CD4-positive, CD25-positive, alpha-beta regulatory T cell (primary cell): ENCODE results near the gene CERKL. TPM values are rescaled to one million over a fixed set of nuclear protein-coding genes. Genes with fewer than 3 reads are reported as not detected.

Experiments
- ATAC-seq, 2 donors: fragments of 150-1000 bp; cut with Tn5 transposase; one replicate each; pipeline ENCODE4 v1.10.0; 2021; ENCODE audit warnings: low read depth in 2 of 2, moderate number of reproducible peaks in 2 of 2, moderate library complexity in 1 of 2
- DNase-seq, 3 donors: peaks; one replicate each; pipeline versions ENCODE4 v3.0.0 to v3.0.0-alpha.2; 2012 to 2022; ENCODE audit warnings: mixed read lengths in 1 of 3
- H3K27ac ChIP-seq: one replicate; pipeline ENCODE4 v1.7.0; 2013; ENCODE audit warnings: mild to moderate bottlenecking, low read length; ENCODE audit not compliant: insufficient read depth, poor library complexity, severe bottlenecking
- H3K27me3 ChIP-seq: one replicate; pipeline ENCODE4 v1.7.0; 2013; ENCODE audit warnings: low read length; ENCODE audit not compliant: control insufficient read depth, insufficient read depth
- H3K36me3 ChIP-seq: one replicate; pipeline ENCODE4 v1.7.0; 2013; ENCODE audit warnings: mild to moderate bottlenecking, low read length, moderate library complexity; ENCODE audit not compliant: control insufficient read depth, insufficient read depth
- H3K4me1 ChIP-seq: 2 replicates; pipeline ENCODE4 v1.7.0; 2013; ENCODE audit warnings: mild to moderate bottlenecking, low read length; ENCODE audit not compliant: insufficient read depth, control insufficient read depth, poor library complexity, severe bottlenecking
- H3K4me3 ChIP-seq: one replicate; pipeline ENCODE4 v1.7.0; 2013; ENCODE audit warnings: low read depth, mild to moderate bottlenecking, low read length, moderate library complexity
- H3K9me3 ChIP-seq, 2 experiments: 1 replicate in 1 of 2; 2 replicates in 1 of 2; pipeline ENCODE4 v1.7.0; 2013; ENCODE audit warnings: low read length in 2 of 2, mild to moderate bottlenecking in 1 of 2, moderate library complexity in 1 of 2; ENCODE audit not compliant: control insufficient read depth in 2 of 2
- H3K27ac Mint-ChIP-seq, 3 donors: one replicate each; pipeline ENCODE4 v1.8.0; 2020 to 2022; ENCODE audit warnings: mild to moderate bottlenecking in 3 of 3, mixed read lengths in 3 of 3, moderate library complexity in 2 of 3
- H3K27me3 Mint-ChIP-seq: one replicate; pipeline ENCODE4 v1.8.0; 2022; ENCODE audit warnings: mild to moderate bottlenecking, mixed read lengths
- H3K36me3 Mint-ChIP-seq: one replicate; pipeline ENCODE4 v1.8.0; 2020; ENCODE audit warnings: mixed read lengths
- H3K4me1 Mint-ChIP-seq, 4 donors: one replicate each; pipeline ENCODE4 v1.8.0; 2020 to 2022; ENCODE audit warnings: mixed read lengths in 4 of 4, mild to moderate bottlenecking in 1 of 4
- H3K4me3 Mint-ChIP-seq, 4 donors: one replicate each; pipeline ENCODE4 v1.8.0; 2020 to 2022; ENCODE audit warnings: mild to moderate bottlenecking in 4 of 4, mixed read lengths in 4 of 4, moderate library complexity in 3 of 4
- H3K9me3 Mint-ChIP-seq, 7 donors: one replicate each; pipeline ENCODE4 v1.8.0; 2020 to 2022; ENCODE audit warnings: mixed read lengths in 7 of 7, mild to moderate bottlenecking in 3 of 7, moderate library complexity in 2 of 7
- polyA plus RNA-seq, 4 donors: library from polyadenylated mRNA; unstranded; fragments of 300-500 nt; fragmentation: Illumina TruSeq; gene quantifications; one replicate each; pipeline ENCODE4 v1.2.3, GENCODE V29; 2021
- total RNA-seq: library from RNA; stranded (reverse); gene quantifications from one replicate; pipeline ENCODE4 v1.2.3, GENCODE V29; 2022

Gene CERKL
- total and polyA plus RNA-seq, 5 donors from 2014 or later = 4.2 to 12.0 (median 9.0) TPM; not detected in 1

GRCh38 chr2:181632733-181633401 is 24.0 kb downstream of the CERKL start:
- H3K9me3 ChIP-seq = no peaks in the 10 kb centered on the region
- ATAC-seq (no peak), DNase-seq (no peak)
- Mint-ChIP-seq H3K9me3 (no peaks in the 10 kb centered on the region), H3K36me3 (no peaks in the 10 kb centered on the region), H3K27ac (no peak overlapping the region), H3K27me3 (peaks cover 8% of the 10 kb centered on the region), H3K4me1 (no peaks in the 10 kb centered on the region), H3K4me3 (no peak overlapping the region)
- peaks cover under 1% of the 10 kb centered on the region for H3K27me3 ChIP-seq
- H3K36me3 ChIP-seq = no peaks in the 10 kb centered on the region
- H3K27ac ChIP-seq = no peak overlapping the region
- H3K4me3 ChIP-seq = no peak overlapping the region
- no peaks in the 10 kb centered on the region for H3K4me1 ChIP-seq

GRCh38 chr2:181628590-181629585 is 28.0 kb downstream of the CERKL start:
- no peak overlapping the region for H3K4me3 Mint-ChIP-seq
- Histone ChIP-seq H3K9me3 (no peaks in the 10 kb centered on the region), H3K27ac (no peak overlapping the region), H3K4me3 (no peak overlapping the region), H3K4me1 (no peaks in the 10 kb centered on the region), H3K36me3 (no peaks in the 10 kb centered on the region), H3K27me3 (peaks cover 3% of the 10 kb centered on the region)
- no peak overlapping the region for H3K27ac Mint-ChIP-seq
- no peaks in the 10 kb centered on the region for H3K4me1 Mint-ChIP-seq
- ATAC-seq (no peak), DNase-seq (no peak)
- H3K27me3 Mint-ChIP-seq = peaks cover 17% of the 10 kb centered on the region
- no peaks in the 10 kb centered on the region for H3K36me3 Mint-ChIP-seq
- peaks cover 0 to 3% (median 0%) of the 10 kb centered on the region in 7 donors for H3K9me3 Mint-ChIP-seq

DNA sequence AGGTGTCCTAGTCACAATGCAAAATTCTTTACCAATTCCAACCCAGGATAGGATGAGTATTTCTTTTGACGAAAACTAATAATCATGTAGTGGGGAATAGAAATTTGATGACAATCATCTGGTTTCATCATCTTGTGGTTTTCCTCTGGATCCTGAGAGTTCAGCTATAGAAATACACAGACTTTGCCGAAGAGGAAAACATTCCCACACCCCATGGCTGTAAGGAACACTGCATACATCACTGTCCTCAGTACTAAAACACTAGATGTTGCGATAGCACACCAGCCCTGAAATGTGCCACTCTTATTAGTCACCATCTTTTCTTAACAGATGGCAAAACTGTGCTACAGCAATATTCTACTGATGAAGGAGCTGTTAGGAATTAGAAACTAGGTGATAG is 29.4 kb downstream of the CERKL start:
- Mint-ChIP-seq H3K27ac (no peak overlapping the region), H3K27me3 (peaks cover 17% of the 10 kb centered on the region), H3K9me3 (peaks cover 0 to 3% (median 0%) of the 10 kb centered on the region in 7 donors), H3K4me3 (no peak overlapping the region), H3K4me1 (no peaks in the 10 kb centered on the region), H3K36me3 (no peaks in the 10 kb centered on the region)
- no peak for DNase-seq
- ATAC-seq = no peak
- H3K4me1 ChIP-seq = no peaks in the 10 kb centered on the region
- H3K9me3 ChIP-seq = no peaks in the 10 kb centered on the region
- no peaks in the 10 kb centered on the region for H3K36me3 ChIP-seq
- H3K4me3 ChIP-seq = no peak overlapping the region
- H3K27ac ChIP-seq = no peak overlapping the region
- H3K27me3 ChIP-seq = peaks cover 4% of the 10 kb centered on the region

DNA sequence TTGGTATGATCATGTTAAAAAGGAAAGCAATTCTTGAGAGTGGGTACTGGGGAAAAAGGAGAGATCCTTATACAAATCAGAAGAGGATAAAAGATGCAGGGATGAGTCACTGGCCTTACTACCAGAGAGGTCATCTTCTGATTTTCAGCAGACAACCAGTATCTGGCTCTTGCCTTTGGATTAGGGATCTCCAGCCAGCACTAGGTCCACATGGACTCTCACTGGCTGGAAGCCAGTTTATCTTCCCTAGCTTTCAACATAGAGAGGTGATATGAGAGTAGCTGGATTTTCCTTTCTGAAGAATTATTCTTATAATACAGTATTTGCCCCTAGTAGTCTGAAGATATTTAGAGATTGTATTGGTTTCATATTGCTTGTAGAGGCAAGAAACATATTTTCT is 30.2 kb downstream of the CERKL start:
- no peaks in the 10 kb centered on the region for H3K4me1 ChIP-seq
- ATAC-seq (no peak), DNase-seq (no peak)
- H3K4me3 ChIP-seq = no peak overlapping the region
- H3K9me3 ChIP-seq = no peaks in the 10 kb centered on the region
- Mint-ChIP-seq H3K27me3 (peaks cover 21% of the 10 kb centered on the region), H3K36me3 (no peaks in the 10 kb centered on the region), H3K27ac (no peak overlapping the region), H3K4me1 (no peaks in the 10 kb centered on the region), H3K4me3 (no peak overlapping the region), H3K9me3 (peaks cover 0 to 3% (median 0%) of the 10 kb centered on the region in 7 donors)
- H3K36me3 ChIP-seq = no peaks in the 10 kb centered on the region
- H3K27me3 ChIP-seq = peaks cover 4% of the 10 kb centered on the region
- H3K27ac ChIP-seq = no peak overlapping the region

- Mint-ChIP-seq H3K36me3 (no peaks in the 10 kb centered on the region), H3K4me3 (no peak overlapping the region), H3K4me1 (no peaks in the 10 kb centered on the region), H3K9me3 (peaks cover 0 to 3% (median 0%) of the 10 kb centered on the region in 7 donors), H3K27ac (no peak overlapping the region), H3K27me3 (peaks cover 27% of the 10 kb centered on the region)
- no peak overlapping the region for H3K27ac ChIP-seq
- H3K4me1 ChIP-seq = no peaks in the 10 kb centered on the region
- H3K9me3 ChIP-seq = no peaks in the 10 kb centered on the region
- DNase-seq (no peak), ATAC-seq (no peak)
- no peak overlapping the region for H3K4me3 ChIP-seq
- peaks cover 7% of the 10 kb centered on the region for H3K27me3 ChIP-seq
- no peaks in the 10 kb centered on the region for H3K36me3 ChIP-seq
Observed at GRCh38 chr2:181623159-181623558, 33.7 kb downstream of the CERKL start.

- Histone ChIP-seq H3K27ac (no peak overlapping the region), H3K27me3 (peaks cover 7% of the 10 kb centered on the region), H3K9me3 (no peaks in the 10 kb centered on the region), H3K4me1 (no peaks in the 10 kb centered on the region), H3K4me3 (no peak overlapping the region), H3K36me3 (no peaks in the 10 kb centered on the region)
- H3K4me1 Mint-ChIP-seq = no peaks in the 10 kb centered on the region
- no peak overlapping the region for H3K4me3 Mint-ChIP-seq
- ATAC-seq = no peak
- no peak for DNase-seq
- H3K27ac Mint-ChIP-seq = no peak overlapping the region
- peaks cover 0 to under 1% (median 0%) of the 10 kb centered on the region in 7 donors for H3K9me3 Mint-ChIP-seq
- H3K36me3 Mint-ChIP-seq = no peaks in the 10 kb centered on the region
- H3K27me3 Mint-ChIP-seq = peaks cover 27% of the 10 kb centered on the region
Observed at GRCh38 chr2:181621779-181622490, 35.0 kb downstream of the CERKL start.

DNA sequence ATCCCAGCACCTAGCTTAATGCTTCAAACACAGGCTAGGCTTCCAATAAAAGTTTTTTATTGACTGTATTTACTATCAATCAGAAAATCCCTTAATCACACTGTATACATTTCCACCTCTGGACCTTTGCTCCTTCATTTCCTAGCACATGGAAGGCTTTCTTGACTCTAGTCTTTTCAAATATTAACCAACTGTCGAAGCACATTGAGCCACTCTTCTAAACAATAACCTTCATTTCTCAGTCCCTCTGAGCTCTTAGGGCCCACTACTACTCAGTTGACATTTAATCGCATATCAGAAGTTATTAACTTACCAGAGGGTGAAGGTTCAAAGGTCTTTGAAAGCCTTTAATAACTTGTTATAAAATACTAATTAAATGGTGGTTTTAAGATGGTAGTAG is 37.4 kb downstream of the CERKL start:
- Mint-ChIP-seq H3K4me3 (no peak overlapping the region), H3K27ac (no peak overlapping the region), H3K9me3 (no peaks in the 10 kb centered on the region), H3K36me3 (no peaks in the 10 kb centered on the region), H3K27me3 (peaks cover 19% of the 10 kb centered on the region), H3K4me1 (no peaks in the 10 kb centered on the region)
- H3K27me3 ChIP-seq = peaks cover 6% of the 10 kb centered on the region
- no peak overlapping the region for H3K27ac ChIP-seq
- ATAC-seq (no peak), DNase-seq (no peak)
- no peaks in the 10 kb centered on the region for H3K4me1 ChIP-seq
- H3K9me3 ChIP-seq = no peaks in the 10 kb centered on the region
- no peaks in the 10 kb centered on the region for H3K36me3 ChIP-seq
- H3K4me3 ChIP-seq = no peak overlapping the region
